Activated CD4-positive, alpha-beta T cell treated with anti-CD3 and anti-CD28 coated beads, Interleukin-2, Interleukin-6, amounts not matched to agents 100 ng/mL and 50 ng/mL, durations not matched to agents 16 hours and 8 hours (primary cell): ENCODE results near the gene KRT222.

ENCODE experiments used
- DNase-seq: peaks from one replicate; pipeline ENCODE4 v3.0.0-alpha.2; 2020

KRT222 gene

DNA sequence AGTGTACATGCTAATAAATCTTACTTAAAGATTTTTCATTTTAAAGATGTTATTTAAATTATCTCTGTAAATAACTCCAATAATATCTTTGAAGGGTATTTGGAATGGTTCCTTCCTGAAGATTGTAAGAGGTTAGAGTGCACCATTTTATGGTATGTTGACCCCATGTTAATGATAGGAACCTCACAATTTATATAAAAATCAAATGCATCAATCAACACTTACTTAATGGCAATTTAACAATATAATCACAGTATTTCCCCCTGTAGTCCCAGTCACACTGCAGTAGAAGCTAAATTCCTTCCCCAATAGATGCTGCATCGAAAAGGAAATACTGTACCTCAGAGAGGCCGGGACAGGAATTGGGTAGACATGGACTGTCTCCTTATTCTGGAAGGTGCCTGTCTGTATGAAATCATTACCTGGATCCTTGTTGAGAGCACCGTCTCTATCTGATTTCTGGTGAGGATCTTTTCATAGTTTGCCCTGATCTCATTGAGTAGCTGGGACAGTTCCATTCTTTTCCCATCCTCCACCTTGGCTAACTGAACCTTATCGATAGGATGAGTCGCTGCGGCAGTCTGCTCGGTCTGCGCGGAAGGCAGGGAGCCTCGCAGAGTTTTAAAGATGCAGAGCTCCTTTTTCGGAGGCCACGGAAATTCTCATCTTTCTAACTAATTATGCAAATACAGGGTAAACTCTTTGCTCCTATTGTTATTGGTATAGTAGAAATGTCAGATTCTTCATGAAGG, at the start of gene KRT222:
TSS of gene KRT222 (minus strand) at position 596 of the 752 bp plus-strand sequence. CDS start at position 518, 78 bp downstream.
- DNase-seq = no peak

- no peak for DNase-seq
Measured at GRCh38 chr17:40714473-40714872, 49.5 kb upstream of the KRT222 start.

DNA sequence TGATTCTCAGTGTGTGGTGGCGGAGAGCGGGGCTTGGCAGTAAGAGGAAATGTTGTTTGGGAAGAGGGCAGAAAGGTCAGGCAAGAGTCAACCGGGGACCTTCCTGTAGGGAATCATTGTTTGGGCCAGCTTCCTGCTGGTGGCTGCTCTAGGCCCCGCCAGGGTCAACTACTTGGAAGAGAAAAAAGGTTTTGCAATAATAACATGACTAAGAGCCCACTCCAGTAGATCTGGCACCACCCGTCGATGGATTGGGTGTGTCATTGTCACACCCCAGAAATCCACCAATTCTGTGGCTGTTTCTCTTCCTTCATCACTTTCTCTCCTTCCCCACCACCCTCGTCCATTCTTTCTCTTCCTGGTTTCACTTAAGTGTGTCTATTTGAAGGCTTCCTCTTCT, 42.8 kb upstream of the KRT222 start:
- DNase-seq = no peak

GRCh38 chr17:40705584-40705983, 40.6 kb upstream of the KRT222 start:
- DNase-seq = no peak

GRCh38 chr17:40703652-40704051, 38.7 kb upstream of the KRT222 start, which contains the start of gene KRT24:
TSS of gene KRT24 (minus strand) at chr17:40703752. CDS start at chr17:40703693, 59 bp downstream.
- DNase-seq = no peak

DNA sequence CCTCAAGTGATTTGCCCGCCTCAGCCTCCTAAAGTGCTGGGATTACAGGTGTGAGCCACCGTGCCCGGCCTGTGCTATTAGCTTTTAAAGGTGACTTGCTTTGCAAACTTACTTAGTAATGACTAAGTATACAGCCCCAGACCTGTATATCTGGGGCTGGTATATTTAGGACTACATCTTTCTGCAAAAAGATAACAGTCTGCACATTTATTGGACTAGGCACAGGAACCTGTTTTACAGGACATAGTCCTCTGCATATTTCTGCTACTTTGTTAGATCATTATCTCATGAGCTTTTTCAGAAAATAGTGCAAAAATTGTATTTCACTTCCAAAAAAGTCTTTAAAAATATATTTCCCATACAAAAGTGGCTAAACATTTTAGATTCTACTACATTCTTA, 37.3 kb upstream of the KRT222 start:
- no peak for DNase-seq

GRCh38 chr17:40699853-40700252, 34.9 kb upstream of the KRT222 start:
- DNase-seq = no peak

GRCh38 chr17:40699371-40699770, 34.4 kb upstream of the KRT222 start:
- no peak for DNase-seq

- no peak for DNase-seq
Measured at GRCh38 chr17:40697297-40697696, 32.3 kb upstream of the KRT222 start.

GRCh38 chr17:40696651-40697072, 31.7 kb upstream of the KRT222 start:
- DNase-seq = no peak

DNA sequence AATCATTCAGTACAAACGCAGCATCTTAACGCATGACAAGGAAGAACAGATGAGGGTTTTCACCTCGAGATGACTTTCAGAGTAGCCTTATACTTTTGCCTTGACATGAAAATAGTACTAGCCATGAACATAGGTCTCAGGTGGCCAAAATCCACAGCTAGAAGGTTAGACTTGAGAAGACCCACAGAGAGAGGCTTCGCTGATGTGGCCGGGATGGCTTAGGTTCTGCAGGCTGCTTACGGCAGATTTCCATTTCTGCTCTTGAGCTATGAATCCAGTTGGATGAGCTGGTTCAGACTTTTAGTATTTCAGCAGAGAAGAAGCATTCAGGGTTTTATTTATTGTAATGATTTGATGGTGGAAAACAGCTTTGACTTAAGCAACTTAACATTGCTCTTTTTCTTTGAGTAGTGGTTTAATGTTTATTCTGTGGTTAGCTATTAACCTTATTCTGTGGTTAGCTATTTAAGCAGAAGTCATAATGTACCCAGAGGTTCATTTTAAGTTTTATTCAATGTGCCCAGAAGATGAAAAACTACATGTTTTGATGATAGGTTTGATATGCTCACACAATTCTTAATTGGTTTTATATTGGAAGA, 31.0 kb upstream of the KRT222 start:
- no peak for DNase-seq

- no peak for DNase-seq
Measured at GRCh38 chr17:40694584-40694983, 29.6 kb upstream of the KRT222 start.

GRCh38 chr17:40687106-40687505, 22.1 kb upstream of the KRT222 start:
- no peak for DNase-seq

DNA sequence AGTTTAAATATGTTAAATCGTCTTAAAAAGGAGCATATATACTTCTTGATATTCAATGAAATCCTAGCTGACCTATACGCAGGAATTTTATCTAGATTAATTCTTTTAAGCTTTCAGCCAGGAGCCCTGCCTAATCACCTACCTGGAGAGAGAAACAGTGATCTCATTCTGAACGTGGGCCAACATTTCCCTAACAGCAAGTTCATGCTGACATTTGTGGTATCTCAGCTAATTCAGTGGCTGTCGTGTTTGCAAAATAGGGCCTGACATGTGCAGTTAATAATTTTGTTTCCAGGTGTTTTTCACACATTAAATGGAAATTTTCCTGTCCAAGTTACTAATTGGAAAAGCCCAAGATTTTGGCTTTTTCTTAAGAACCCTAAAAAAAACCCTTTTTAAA, 21.2 kb upstream of the KRT222 start:
- no peak for DNase-seq

- no peak for DNase-seq
Measured at GRCh38 chr17:40680998-40681397, 16.0 kb upstream of the KRT222 start.

GRCh38 chr17:40679523-40679907, 14.5 kb upstream of the KRT222 start:
- no peak for DNase-seq

- DNase-seq = no peak
Measured at GRCh38 chr17:40678902-40679522, 14.0 kb upstream of the KRT222 start.

DNA sequence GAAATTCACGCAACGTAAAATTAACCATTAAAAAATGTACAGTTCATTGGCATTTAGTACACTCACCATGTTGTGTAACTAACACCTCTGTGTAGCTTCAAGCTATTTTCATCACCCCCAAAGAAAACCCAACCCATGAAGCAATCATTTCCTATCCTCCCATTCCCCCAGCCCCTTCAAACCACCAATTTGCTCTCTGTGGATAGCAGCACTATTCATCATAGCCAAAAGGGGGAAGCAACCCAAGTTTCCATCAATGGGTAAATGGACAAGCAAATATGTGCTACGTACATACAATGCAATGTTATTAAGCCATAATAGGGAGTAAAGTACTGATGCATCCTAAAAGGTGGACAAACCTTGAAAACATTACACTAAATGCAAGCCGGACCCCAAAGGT, 10.9 kb upstream of the KRT222 start:
- DNase-seq = no peak

DNA sequence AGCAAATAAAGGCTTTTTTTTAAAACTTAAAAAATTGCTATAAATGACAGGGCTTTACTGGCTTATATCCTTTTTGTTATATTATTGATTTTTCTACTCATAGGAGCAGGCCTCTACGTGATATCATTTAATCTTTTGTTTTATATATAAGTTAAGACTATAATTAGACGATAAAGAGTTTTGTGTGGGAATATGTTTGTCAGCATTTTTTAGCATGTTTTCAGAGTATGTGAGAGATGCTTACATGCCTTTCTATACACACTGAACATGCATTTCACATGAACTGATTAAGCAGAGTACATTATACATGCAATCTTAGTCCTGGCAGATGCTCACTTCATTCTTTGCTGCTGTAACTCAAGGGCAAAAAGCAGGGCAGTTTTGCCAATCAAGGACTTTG, 7.7 kb upstream of the KRT222 start:
- DNase-seq = no peak

DNA sequence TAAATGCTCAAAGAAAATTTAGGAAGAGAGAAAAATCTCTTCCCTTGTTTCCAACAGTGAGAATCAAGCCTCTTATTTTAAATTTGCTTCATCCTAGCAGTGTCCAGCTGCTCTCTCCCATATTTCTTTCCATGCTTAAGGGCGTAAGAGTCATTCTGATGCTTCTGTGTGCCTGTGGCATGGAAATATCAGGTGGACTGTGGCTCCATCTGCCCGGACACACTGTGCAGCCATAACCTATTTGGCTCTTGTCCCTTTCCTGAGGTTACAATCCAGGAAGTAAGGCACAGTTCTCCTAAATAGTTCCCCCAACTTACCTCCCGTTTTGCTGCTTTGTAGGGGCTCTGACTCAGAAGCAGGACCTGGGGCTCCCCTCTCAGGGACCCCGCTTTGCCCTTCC, 6.3 kb upstream of the KRT222 start:
- DNase-seq = no peak

DNA sequence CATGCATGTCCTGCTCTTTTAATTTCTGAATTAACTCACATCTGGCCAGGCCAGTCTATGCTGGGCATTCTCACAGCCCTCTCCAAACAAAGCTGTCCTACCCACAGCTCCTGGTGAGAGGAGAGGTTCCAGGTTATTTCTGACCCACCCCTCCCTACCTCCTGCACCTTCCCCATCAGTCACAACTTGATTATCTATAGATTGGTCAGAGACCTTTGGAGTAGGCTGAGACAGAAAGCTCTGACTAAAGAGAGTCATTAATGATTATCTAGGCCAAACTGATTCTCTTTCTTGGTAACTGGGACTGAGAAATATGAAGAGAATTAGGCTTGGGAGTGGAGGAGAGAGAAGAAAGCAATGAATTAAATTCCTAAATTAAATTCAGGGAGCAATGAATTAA, 1.4 kb upstream of the KRT222 start:
- DNase-seq = no peak

GRCh38 chr17:40663252-40663651, 1.7 kb downstream of the KRT222 start:
- no peak for DNase-seq

DNA sequence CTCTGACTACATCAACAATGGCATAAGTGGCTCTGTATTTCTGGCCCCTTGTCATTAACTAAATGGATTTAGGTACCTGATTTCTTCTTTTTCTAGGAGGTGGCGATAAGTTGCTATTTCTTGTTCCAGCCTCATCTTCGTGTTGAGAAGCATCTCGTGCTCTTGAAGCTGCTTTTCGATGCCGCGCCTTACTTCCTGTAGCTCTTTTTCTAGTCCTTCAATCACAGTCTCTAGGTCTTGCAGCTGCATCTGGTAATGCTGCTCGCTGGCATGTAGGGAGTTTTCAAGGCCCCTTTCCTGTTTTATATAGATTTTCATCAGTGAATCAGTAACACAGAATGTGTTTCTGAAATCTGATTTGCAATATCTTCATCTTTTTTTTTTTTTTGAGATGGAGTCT, 5.1 kb downstream of the KRT222 start:
- DNase-seq = no peak

DNA sequence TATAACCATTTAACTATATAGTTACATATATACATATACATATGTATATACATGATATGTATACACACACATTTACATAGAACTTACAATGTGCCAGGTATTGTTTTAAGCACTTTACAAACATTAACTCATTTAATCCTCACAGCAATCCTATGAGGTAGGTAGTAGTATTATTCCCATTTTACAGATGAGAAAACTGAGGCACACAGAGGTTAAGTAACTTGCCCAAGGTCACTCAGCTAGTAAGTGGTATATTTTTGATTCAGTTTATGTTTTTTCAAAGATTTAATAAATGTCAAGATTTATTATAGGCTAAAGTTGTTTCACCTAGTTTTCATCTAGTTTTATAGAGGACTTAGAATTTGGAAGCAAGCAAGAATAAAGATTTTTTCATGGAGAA, 6.6 kb downstream of the KRT222 start:
- no peak for DNase-seq
